Heart right ventricle (tissue), 16 donors: ENCODE measurements around the gene FBLN2. TPM values are rescaled to one million over a fixed set of nuclear protein-coding genes. Genes with fewer than 3 reads are reported as not detected.

Experiments
- ATAC-seq, 8 donors: fragments of 200-7000 bp; cut with Tn5 transposase; one replicate each; pipeline ENCODE4 v1.9.1; 2020; ENCODE audit warnings: mild to moderate bottlenecking in 8 of 8, moderate library complexity in 8 of 8, moderate number of reproducible peaks in 1 of 8
- DNase-seq, 2 donors: peaks; one replicate each; pipeline ENCODE4 v3.0.0-alpha.2; 2020
- H3K27ac ChIP-seq, 10 donors: fragments of 200-600 bp; sonication (generic) in 2 of 10; one replicate each; pipeline versions ENCODE4 v1.5.0 to v1.8.0; 2020 to 2022; ENCODE audit warnings: mild to moderate bottlenecking in 3 of 10
- H3K27me3 ChIP-seq, 7 donors: fragments of 200-600 bp; one replicate each; pipeline ENCODE4 v1.8.0; 2021 to 2022; ENCODE audit warnings: mild to moderate bottlenecking in 2 of 7
- H3K36me3 ChIP-seq, 9 donors: fragments of 200-600 bp; sonication (generic) in 1 of 9; one replicate each; pipeline versions ENCODE4 v1.5.0 to v1.8.0; 2020 to 2022; ENCODE audit warnings: mild to moderate bottlenecking in 2 of 9
- H3K4me1 ChIP-seq, 9 donors: fragments of 200-600 bp; sonication (generic) in 1 of 9; one replicate each; pipeline versions ENCODE4 v1.5.0 to v1.8.0; 2020 to 2022; ENCODE audit warnings: mild to moderate bottlenecking in 4 of 9
- H3K4me3 ChIP-seq, 10 donors: fragments of 200-600 bp; sonication (generic) in 2 of 10; one replicate each; pipeline versions ENCODE4 v1.5.0 to v1.8.0; 2020 to 2022; ENCODE audit warnings: mild to moderate bottlenecking in 7 of 10, moderate library complexity in 2 of 10
- H3K9me3 ChIP-seq, 11 donors: fragments of 200-600 bp in 10 of 11; sonication (generic) in 2 of 11; one replicate each; pipeline versions ENCODE4 v1.5.0 to v1.8.0; 2013 to 2022; ENCODE audit warnings: mild to moderate bottlenecking in 2 of 11, control low read depth in 1 of 11, moderate library complexity in 1 of 11
- WGBS, 2 donors: extraction: QIAGEN DNeasy Blood & Tissue Kit; methylation state at CpG; one replicate each; pipeline ENCODE4 v1.1.7; 2013; ENCODE audit warnings: inconsistent platforms in 1 of 2; 5-methylcytosine and 5-hydroxymethylcytosine counted together
- intact Hi-C, 10 donors: fragments of 100-400 bp; cut with DNase I; formaldehyde crosslinking; loops; one replicate each; pipeline versions ENCODE4 v1.11.1 to v1.14.2; 2022
- polyA plus RNA-seq, 2 donors: library from polyadenylated mRNA; stranded (reverse); fragments of 200-250 nt; gene quantifications; one replicate each; pipeline ENCODE4 v1.2.3, GENCODE V29; 2013
- total RNA-seq, 10 donors: library from RNA; stranded (reverse); fragmentation: NEBNext Ultra II Directional in 3 of 10; extraction: Animal tissue kit (Norgen Biotek cat#: 25700) in 3 of 10; gene quantifications; one replicate each; pipeline versions ENCODE4 v1.2.1 to v1.2.4, GENCODE V29; 2021 to 2023
- TF ChIP-seq, protein P1 (sequence below), 9 donors: fragments of 200-600 bp; sonication (generic) in 2 of 9; IDR thresholded peaks; one replicate each; pipeline versions ENCODE4 v1.5.0 to v1.8.0; 2021 to 2022; ENCODE audit warnings: antibody characterized with exemption in 9 of 9, mild to moderate bottlenecking in 5 of 9, moderate library complexity in 1 of 9
- donor health status: Arrhythmogenic right ventricular cardiomyopathy.
- donor health status: ischemic (EF 13 %, LVEDD 7.1; RV severe dilation, severe dysfunction).
- donor health status: healthy with polysubstance abuse.
- donor health status: DM: no; HTN: yes; CAD: no.
- donor health status: DM: no; HTN: no; CAD: no.
- donor health status: ischemic (EF 25% LVEDD 6.9; RV normal size, moderate dysfunction).
- donor health status: ischemic (EF 25% LVEDD 5.7; RV mildly dilated, moderate dysfunction).
- donor health status: healthy.
- donor health status: DM: yes; HTN: yes; CAD: no.
- donor health status: Ischemic cardiomyopathy.
- donor health status: ischemic (EF 35%, LVEDD 5.7; RV mildly dilated, moderate dysfunction).
- donor health status: nonischemic (EF 11% LVEDD 7.7; RV severe dilation, severe dysfunction).
- donor health status: DM: yes; HTN: yes; CAD: no.
- donor health status: PGD.
- donor health status: ischemic (EF 29% LVEDD 5.4; RV normal size, mild dysfunction).
- donor health status: nonischemic (EF 23%, LVEDD 6.1; RV moderate dilation, normal function).

FBLN2 gene
- total and polyA plus RNA-seq, 12 donors = 20.7 to 78.9 (median 47.0) TPM

DNA sequence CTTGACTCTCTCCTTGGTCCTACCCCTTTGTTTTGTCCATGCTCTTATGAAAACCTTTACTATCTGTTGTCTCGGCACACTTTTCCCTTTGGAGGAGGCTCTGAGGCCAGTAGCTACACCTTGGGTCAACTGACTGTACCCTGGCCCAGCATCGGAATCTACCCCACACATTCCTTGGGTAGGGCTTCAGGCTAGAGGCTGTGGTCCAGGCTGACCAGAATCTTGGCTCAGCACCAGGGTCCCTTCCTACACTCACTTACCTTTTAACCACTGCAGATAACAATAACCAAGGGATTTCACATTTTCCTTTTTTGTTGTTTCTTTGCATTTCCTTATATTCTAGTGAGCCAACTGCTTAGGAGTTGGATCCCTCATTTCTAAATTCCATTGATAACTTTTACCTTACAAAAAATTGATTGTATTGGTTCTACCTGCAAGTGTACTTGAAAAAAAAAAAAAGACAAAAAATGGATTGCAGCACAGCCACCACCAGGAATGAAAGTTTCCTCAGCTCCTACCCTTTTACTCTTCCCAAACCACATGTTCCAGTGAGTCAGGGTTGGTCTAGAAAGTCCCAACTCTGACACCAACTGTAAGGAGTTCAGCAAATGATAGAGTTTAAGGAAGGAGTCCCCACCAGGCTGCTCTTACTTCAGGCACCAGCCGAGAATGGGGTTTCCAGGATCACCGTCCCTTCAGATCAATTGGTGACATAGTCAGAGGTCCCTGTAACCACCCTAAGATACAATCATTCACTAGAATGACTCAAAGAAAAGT lies 95.6 kb downstream of the FBLN2 start:
- no peak overlapping the region for H3K4me3 ChIP-seq
- peaks cover 0 to 12% (median 7%) of the 10 kb centered on the region in 9 donors for H3K4me1 ChIP-seq
- no peak for ATAC-seq
- H3K27me3 ChIP-seq = peaks cover 0 to 26% (median 15%) of the 10 kb centered on the region in 7 donors
- no peaks in the 10 kb centered on the region for H3K9me3 ChIP-seq
- no peak overlapping the region for H3K27ac ChIP-seq
- H3K36me3 ChIP-seq = no peaks in the 10 kb centered on the region
- DNase-seq = no peak
- TF ChIP-seq, protein P1, sequence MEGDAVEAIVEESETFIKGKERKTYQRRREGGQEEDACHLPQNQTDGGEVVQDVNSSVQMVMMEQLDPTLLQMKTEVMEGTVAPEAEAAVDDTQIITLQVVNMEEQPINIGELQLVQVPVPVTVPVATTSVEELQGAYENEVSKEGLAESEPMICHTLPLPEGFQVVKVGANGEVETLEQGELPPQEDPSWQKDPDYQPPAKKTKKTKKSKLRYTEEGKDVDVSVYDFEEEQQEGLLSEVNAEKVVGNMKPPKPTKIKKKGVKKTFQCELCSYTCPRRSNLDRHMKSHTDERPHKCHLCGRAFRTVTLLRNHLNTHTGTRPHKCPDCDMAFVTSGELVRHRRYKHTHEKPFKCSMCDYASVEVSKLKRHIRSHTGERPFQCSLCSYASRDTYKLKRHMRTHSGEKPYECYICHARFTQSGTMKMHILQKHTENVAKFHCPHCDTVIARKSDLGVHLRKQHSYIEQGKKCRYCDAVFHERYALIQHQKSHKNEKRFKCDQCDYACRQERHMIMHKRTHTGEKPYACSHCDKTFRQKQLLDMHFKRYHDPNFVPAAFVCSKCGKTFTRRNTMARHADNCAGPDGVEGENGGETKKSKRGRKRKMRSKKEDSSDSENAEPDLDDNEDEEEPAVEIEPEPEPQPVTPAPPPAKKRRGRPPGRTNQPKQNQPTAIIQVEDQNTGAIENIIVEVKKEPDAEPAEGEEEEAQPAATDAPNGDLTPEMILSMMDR (IDR thresholded peaks at IDR 0.05) = no peak
- 86% methylated on average over 4 of the region's 4 CpGs for WGBS, 2 donors
- intact Hi-C loops = loop anchor here in 4 of 10 donors (5.0 to 10.0 kb wide), 3 partner anchors 80 to 780 kb away; no protein-coding TSS in a partner anchor

DNA sequence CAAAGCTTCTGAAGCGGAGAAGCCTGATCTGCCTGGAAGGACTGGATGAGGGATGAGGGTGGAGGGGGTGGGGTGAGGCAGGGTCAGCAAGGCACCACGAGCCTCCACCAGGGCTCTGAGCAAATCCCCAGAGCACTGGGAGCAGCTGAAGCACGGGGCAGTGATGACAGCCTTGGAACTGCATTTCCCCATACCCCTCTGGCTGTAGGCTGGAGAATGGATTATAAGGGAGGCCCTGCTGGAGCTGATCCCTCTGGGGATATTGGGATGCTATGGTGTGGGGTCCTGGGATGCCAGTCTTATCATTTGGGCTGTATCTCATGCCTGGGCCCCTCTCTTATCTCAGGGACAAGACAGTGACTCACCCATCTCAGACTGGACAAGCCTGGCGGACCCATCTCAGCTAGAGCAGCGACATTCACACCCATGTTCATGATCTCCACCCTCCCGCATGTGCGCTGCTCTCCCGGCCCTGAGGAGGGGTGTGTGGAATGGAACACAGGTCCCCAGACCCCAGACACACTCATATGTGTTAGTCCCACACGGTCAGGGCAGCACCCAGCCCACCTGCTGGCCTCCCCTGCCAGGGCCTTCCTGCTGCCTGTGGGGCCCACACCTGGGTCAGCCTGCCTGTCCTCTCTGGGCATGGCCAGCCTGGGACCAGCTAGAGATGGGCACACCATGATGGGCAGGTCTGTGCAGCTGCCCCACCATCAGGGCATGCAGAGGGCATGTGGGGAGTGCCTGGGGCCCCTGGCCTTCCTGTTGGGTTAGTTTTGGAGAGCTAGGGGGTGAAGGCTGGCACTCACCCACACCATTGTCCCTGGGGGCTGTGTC lies 97.1 kb downstream of the FBLN2 start:
- no peak for ATAC-seq
- Histone ChIP-seq H3K36me3 (no peaks in the 10 kb centered on the region), H3K27me3 (peaks cover 0 to 23% (median 15%) of the 10 kb centered on the region in 7 donors), H3K4me1 (peaks cover 0 to 21% (median 14%) of the 10 kb centered on the region in 9 donors), H3K27ac (no peak overlapping the region), H3K9me3 (no peaks in the 10 kb centered on the region), H3K4me3 (no peak overlapping the region)
- TF ChIP-seq, protein P1 (IDR thresholded peaks at IDR 0.05) = no peak
- 71 to 78% methylated on average over 9 of the region's 9 CpGs for WGBS, 2 donors
- intact Hi-C loops = loop anchor here in 4 of 10 donors (5.0 to 10.0 kb wide), 3 partner anchors 81 to 781 kb away; no protein-coding TSS in a partner anchor
- no peak for DNase-seq

DNA sequence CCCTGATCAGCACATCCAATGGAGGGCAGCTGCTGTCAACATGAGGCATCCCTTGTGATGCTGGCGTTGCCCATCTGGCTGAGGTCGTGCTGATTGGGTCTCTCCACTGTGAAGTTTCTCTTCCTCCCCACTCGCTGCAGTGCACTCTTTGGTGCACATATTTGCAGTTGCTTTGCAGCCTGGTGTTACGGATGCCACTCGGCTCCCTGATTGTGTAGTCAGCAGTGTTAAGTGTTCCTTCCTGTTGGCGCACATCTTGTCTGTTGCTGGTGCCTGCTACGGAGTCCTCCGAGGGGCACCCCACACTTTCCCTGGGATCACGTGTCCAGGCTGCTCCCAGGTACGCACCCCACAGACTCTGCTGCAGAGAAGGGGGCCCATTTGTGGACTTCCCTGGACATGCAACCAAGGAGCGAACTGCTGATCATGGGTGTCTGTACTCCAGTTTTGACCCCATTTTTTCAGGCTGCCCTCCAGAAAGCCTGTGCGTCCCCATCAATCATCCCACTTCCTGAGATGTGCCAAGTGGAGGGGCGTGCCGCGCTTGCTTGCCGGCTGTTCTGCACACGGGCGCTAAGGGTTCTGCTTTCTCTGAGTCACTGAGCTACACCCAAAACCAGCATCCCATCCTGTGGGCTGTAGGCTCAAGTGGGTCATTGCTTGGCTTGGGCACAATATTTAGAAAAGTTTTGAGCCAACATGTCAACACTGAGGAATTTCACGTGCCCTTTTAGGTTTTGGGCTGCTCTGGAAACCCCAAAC lies 98.6 kb downstream of the FBLN2 start:
- H3K36me3 ChIP-seq = no peaks in the 10 kb centered on the region
- WGBS, 2 donors = 46 to 50% methylated on average over 19 of the region's 19 CpGs
- ATAC-seq = no peak
- no peak overlapping the region for H3K27ac ChIP-seq
- H3K4me1 ChIP-seq = peaks cover 0 to 21% (median 14%) of the 10 kb centered on the region in 9 donors
- no peak for DNase-seq
- TF ChIP-seq, protein P1 (IDR thresholded peaks at IDR 0.05) = no peak
- intact Hi-C loops = loop anchor here in 9 of 10 donors (1.0 to 10.0 kb wide), 6 partner anchors 83 to 783 kb away; no protein-coding TSS in a partner anchor
- no peaks in the 10 kb centered on the region for H3K9me3 ChIP-seq
- peaks cover 0 to 23% (median 14%) of the 10 kb centered on the region in 7 donors for H3K27me3 ChIP-seq
- no peak overlapping the region for H3K4me3 ChIP-seq
